ENCODE measurements around the gene MT1E. TPM values are rescaled to one million over a fixed set of nuclear protein-coding genes. Genes with fewer than 3 reads are reported as not detected.
"Not testable (repeated sequence)": the region's sequence is repeated elsewhere in the genome, so short reads cannot be mapped to it uniquely, and the experiment has no call there.

The MT1E gene
- total RNA-seq, 2 experiments from 2014 or later: 100 to 154 TPM

- Mint-ChIP-seq H3K36me3 (ENCODE audit: low read depth) (no peaks in the 10 kb centered on the region), H3K4me3 (no peak overlapping the region), H3K27me3 (peaks cover 23% of the 10 kb centered on the region), H3K27ac (no peak overlapping the region), H3K4me1 (peaks cover 30% of the 10 kb centered on the region), H3K9me3 (no peaks in the 10 kb centered on the region)
- ChIA-PET POLR2A (no interaction called here), CTCF (interaction anchor here (0.5 to 1.1 kb wide), 3 partner anchors 16 to 903 kb away, joined by 3 read pairs; no protein-coding TSS in a partner anchor)
- DNase-seq: no peak
These were observed 5.2 kb upstream of the MT1E start for GRCh38 chr16:56620339-56620897.

GRCh38 chr16:56621665-56622445, 3.7 kb upstream of the MT1E start:
- CTCF ChIA-PET; POLR2A ChIA-PET; H3K36me3 Mint-ChIP-seq (ENCODE audit: low read depth); H3K4me3 Mint-ChIP-seq; DNase-seq; H3K27ac Mint-ChIP-seq; H3K9me3 Mint-ChIP-seq: not testable (repeated sequence)
- Mint-ChIP-seq H3K27me3 (peaks cover 24% of the 10 kb centered on the region), H3K4me1 (peaks cover 39% of the 10 kb centered on the region)

GRCh38 chr16:56623184-56623583, 2.4 kb upstream of the MT1E start:
- POLR2A ChIA-PET; H3K36me3 Mint-ChIP-seq (ENCODE audit: low read depth); H3K4me3 Mint-ChIP-seq; H3K9me3 Mint-ChIP-seq; DNase-seq: not testable (repeated sequence)
- Mint-ChIP-seq H3K27ac (peak overlapping the region; percentile 67), H3K4me1 (peaks cover 33% of the 10 kb centered on the region), H3K27me3 (peaks cover 19% of the 10 kb centered on the region)
- CTCF ChIA-PET: interaction anchor here (0.8 to 1.9 kb wide), 6 partner anchors 8 to 79 kb away, joined by 3 to 6 read pairs (median 4); partner anchors contain the start of gene MT2A

- H3K36me3 Mint-ChIP-seq (ENCODE audit: low read depth): no peaks in the 10 kb centered on the region
- no peak for DNase-seq
- H3K9me3 Mint-ChIP-seq: no peaks in the 10 kb centered on the region
- CTCF ChIA-PET: interaction anchor here (0.8 to 1.9 kb wide), 6 partner anchors 8 to 78 kb away, joined by 3 to 6 read pairs (median 4); partner anchors contain the start of gene MT2A
- H3K27me3 Mint-ChIP-seq: peaks cover 16% of the 10 kb centered on the region
- no peak overlapping the region for H3K4me3 Mint-ChIP-seq
- peak overlapping the region; percentile 67 for H3K27ac Mint-ChIP-seq
- H3K4me1 Mint-ChIP-seq: peaks cover 28% of the 10 kb centered on the region
- POLR2A ChIA-PET: no interaction called here
These were observed 1.9 kb upstream of the MT1E start for GRCh38 chr16:56623637-56624036.

- peak overlapping the region; percentile 90 for H3K4me3 Mint-ChIP-seq
- peak overlapping the region; percentile 89 for H3K27ac Mint-ChIP-seq
- DNase-seq: no peak
- no peaks in the 10 kb centered on the region for H3K36me3 Mint-ChIP-seq (ENCODE audit: low read depth)
- H3K9me3 Mint-ChIP-seq: no peaks in the 10 kb centered on the region
- CTCF ChIA-PET: interaction anchor here (0.8 to 3.3 kb wide), 4 partner anchors 14 to 78 kb away, joined by 3 to 11 read pairs (median 4); no protein-coding TSS in a partner anchor
- peaks cover 26% of the 10 kb centered on the region for H3K4me1 Mint-ChIP-seq
- POLR2A ChIA-PET: interaction anchor here (0.7 to 1.3 kb wide), 2 partner anchors 16 to 18 kb away, joined by 3 read pairs; partner anchors contain the start of gene MT2A
- peaks cover 28% of the 10 kb centered on the region for H3K27me3 Mint-ChIP-seq
These were observed 518 bp downstream of the MT1E start for GRCh38 chr16:56625943-56626654.

- no peaks in the 10 kb centered on the region for H3K36me3 Mint-ChIP-seq (ENCODE audit: low read depth)
- no peak overlapping the region for H3K27ac Mint-ChIP-seq
- DNase-seq: no peak
- peaks cover 27% of the 10 kb centered on the region for H3K4me1 Mint-ChIP-seq
- POLR2A ChIA-PET: interaction anchor here (1.3 kb wide), 1 partner anchor 18 kb away, joined by 3 read pairs; the partner anchor contains the start of gene MT2A
- no peaks in the 10 kb centered on the region for H3K9me3 Mint-ChIP-seq
- CTCF ChIA-PET: interaction anchor here (3.3 kb wide), 1 partner anchor 15 kb away, joined by 11 read pairs; no protein-coding TSS in a partner anchor
- peak overlapping the region; percentile 90 for H3K4me3 Mint-ChIP-seq
- peaks cover 32% of the 10 kb centered on the region for H3K27me3 Mint-ChIP-seq
These were observed 1.1 kb downstream of the MT1E start for GRCh38 chr16:56626685-56627084.

GRCh38 chr16:56628486-56629350, 3.1 kb downstream of the MT1E start:
- no peaks in the 10 kb centered on the region for H3K36me3 Mint-ChIP-seq (ENCODE audit: low read depth)
- no peak overlapping the region for H3K4me3 Mint-ChIP-seq
- H3K27ac Mint-ChIP-seq: no peak overlapping the region
- peaks cover 44% of the 10 kb centered on the region for H3K27me3 Mint-ChIP-seq
- no peak for DNase-seq
- ChIA-PET CTCF (interaction anchor here (1.2 to 1.4 kb wide), 2 partner anchors 12 to 15 kb away, joined by 4 read pairs; no protein-coding TSS in a partner anchor), POLR2A (no interaction called here)
- H3K9me3 Mint-ChIP-seq: no peaks in the 10 kb centered on the region
- H3K4me1 Mint-ChIP-seq: peaks cover 35% of the 10 kb centered on the region

GRCh38 chr16:56629531-56629930, 4.0 kb downstream of the MT1E start:
- DNase-seq: no peak
- H3K36me3 Mint-ChIP-seq (ENCODE audit: low read depth): no peaks in the 10 kb centered on the region
- H3K4me1 Mint-ChIP-seq: peaks cover 32% of the 10 kb centered on the region
- ChIA-PET CTCF (interaction anchor here (1.2 to 1.6 kb wide), 3 partner anchors 14 to 66 kb away, joined by 3 to 6 read pairs (median 4); no protein-coding TSS in a partner anchor), POLR2A (no interaction called here)
- H3K9me3 Mint-ChIP-seq: no peaks in the 10 kb centered on the region
- H3K27ac Mint-ChIP-seq: no peak overlapping the region
- no peak overlapping the region for H3K4me3 Mint-ChIP-seq
- peaks cover 52% of the 10 kb centered on the region for H3K27me3 Mint-ChIP-seq

- ChIA-PET CTCF (interaction anchor here (0.9 to 1.6 kb wide), 4 partner anchors 9 to 65 kb away, joined by 3 to 6 read pairs (median 3); no protein-coding TSS in a partner anchor), POLR2A (interaction anchor here (0.6 kb wide), 1 partner anchor 35 kb away, joined by 5 read pairs; no protein-coding TSS in a partner anchor)
- Mint-ChIP-seq H3K4me1 (peaks cover 32% of the 10 kb centered on the region), H3K27me3 (peaks cover 56% of the 10 kb centered on the region), H3K4me3 (no peak overlapping the region), H3K36me3 (ENCODE audit: low read depth) (peaks cover 3% of the 10 kb centered on the region), H3K27ac (no peak overlapping the region), H3K9me3 (no peaks in the 10 kb centered on the region)
- no peak for DNase-seq
These were observed 4.6 kb downstream of the MT1E start for GRCh38 chr16:56630134-56630533.

GRCh38 chr16:56631197-56631596, 5.6 kb downstream of the MT1E start:
- H3K9me3 Mint-ChIP-seq: no peaks in the 10 kb centered on the region
- CTCF ChIA-PET: interaction anchor here (1.0 to 1.6 kb wide), 2 partner anchors 12 to 15 kb away, joined by 3 to 6 read pairs; no protein-coding TSS in a partner anchor
- H3K27me3 Mint-ChIP-seq: peaks cover 64% of the 10 kb centered on the region
- no peak for DNase-seq
- no peak overlapping the region for H3K27ac Mint-ChIP-seq
- H3K4me1 Mint-ChIP-seq: peaks cover 33% of the 10 kb centered on the region
- H3K4me3 Mint-ChIP-seq: no peak overlapping the region
- peaks cover 4% of the 10 kb centered on the region for H3K36me3 Mint-ChIP-seq (ENCODE audit: low read depth)
- POLR2A ChIA-PET: no interaction called here

- Mint-ChIP-seq H3K36me3 (ENCODE audit: low read depth) (peaks cover 4% of the 10 kb centered on the region), H3K27me3 (peaks cover 69% of the 10 kb centered on the region), H3K9me3 (no peaks in the 10 kb centered on the region), H3K4me3 (peak overlapping the region; percentile 50), H3K4me1 (peaks cover 32% of the 10 kb centered on the region), H3K27ac (no peak overlapping the region)
- ChIA-PET POLR2A (no interaction called here), CTCF (interaction anchor here (1.0 kb wide), 1 partner anchor 14 kb away, joined by 3 read pairs; no protein-coding TSS in a partner anchor)
- no peak for DNase-seq
These were observed 6.2 kb downstream of the MT1E start for GRCh38 chr16:56631832-56632155.
